ENCODE data around the gene SLIT3. TPM values are rescaled to one million over a fixed set of nuclear protein-coding genes. Genes with fewer than 3 reads are reported as not detected.

The SLIT3 gene
- total RNA-seq, 4 donors from 2014 or later = 6.8 to 23.1 (median 13.3) TPM

DNA sequence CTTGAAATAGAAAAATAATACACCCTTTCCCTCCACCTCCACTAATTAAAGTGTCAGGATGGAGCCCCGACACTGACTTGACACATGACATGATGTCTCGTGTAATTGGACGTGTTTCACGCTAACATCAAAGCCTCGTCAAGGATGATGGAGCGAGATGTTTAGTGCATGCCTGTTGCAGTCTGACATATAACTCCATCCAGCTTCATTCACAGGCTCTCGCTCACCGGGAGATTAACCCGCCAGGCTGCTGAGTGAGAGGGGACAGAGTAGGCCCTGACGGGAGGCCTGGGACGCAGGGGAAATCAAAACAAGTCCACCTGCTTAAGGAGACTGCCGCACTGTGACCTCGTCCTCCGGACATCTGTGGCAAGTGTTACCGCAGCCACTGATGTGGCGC, 263.5 kb downstream of the SLIT3 start:
- no peaks in the 10 kb centered on the region for H3K27me3 ChIP-seq
- TF ChIP-seq POLR2A (IDR thresholded peaks at IDR 0.05) = no peak
- TF ChIP-seq, protein P1, sequence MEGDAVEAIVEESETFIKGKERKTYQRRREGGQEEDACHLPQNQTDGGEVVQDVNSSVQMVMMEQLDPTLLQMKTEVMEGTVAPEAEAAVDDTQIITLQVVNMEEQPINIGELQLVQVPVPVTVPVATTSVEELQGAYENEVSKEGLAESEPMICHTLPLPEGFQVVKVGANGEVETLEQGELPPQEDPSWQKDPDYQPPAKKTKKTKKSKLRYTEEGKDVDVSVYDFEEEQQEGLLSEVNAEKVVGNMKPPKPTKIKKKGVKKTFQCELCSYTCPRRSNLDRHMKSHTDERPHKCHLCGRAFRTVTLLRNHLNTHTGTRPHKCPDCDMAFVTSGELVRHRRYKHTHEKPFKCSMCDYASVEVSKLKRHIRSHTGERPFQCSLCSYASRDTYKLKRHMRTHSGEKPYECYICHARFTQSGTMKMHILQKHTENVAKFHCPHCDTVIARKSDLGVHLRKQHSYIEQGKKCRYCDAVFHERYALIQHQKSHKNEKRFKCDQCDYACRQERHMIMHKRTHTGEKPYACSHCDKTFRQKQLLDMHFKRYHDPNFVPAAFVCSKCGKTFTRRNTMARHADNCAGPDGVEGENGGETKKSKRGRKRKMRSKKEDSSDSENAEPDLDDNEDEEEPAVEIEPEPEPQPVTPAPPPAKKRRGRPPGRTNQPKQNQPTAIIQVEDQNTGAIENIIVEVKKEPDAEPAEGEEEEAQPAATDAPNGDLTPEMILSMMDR (IDR thresholded peaks at IDR 0.05) = no peak
- H3K9me3 ChIP-seq = no peaks in the 10 kb centered on the region
- H3K27ac ChIP-seq = no peak overlapping the region
- DNase-seq = no peak
- H3K36me3 ChIP-seq = no peaks in the 10 kb centered on the region
- no peaks in the 10 kb centered on the region for H3K4me1 ChIP-seq
- no peak overlapping the region for H3K4me3 ChIP-seq

DNA sequence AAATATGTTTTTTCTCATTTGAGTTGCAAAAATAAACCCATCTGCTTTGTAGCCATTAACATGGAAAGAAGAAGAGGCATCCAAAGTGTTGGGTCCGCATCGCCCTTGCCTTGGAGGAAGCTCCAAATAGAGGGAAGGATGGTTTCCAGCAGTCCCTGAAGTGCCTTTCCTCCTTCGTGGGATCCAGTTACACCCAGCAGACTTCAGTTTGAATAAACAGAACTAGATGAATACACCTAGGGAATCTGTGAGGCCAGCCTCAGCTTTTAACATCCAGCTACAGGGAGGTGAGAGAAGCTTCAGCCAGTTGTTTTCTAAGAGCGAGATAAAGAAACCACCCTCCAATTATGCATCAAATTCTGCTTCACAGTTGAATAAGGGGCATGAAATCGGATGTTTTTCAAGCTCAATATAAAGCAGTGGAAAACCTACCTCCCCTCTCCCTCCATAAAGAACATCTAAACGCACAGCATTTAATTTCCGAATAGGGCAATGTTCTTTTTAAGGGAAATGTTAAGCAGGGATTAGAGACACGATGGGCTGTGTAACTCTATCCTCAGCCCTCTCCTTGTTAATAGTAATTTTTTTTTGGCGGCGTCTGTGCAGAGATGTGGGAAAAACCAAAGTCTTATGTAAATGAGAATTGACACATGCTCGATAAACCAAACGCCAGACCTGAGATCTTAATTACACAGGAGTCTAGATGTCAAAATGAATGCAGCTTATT, 264.7 kb downstream of the SLIT3 start:
- Histone ChIP-seq H3K4me3 (no peak overlapping the region), H3K4me1 (no peaks in the 10 kb centered on the region), H3K9me3 (no peaks in the 10 kb centered on the region), H3K27me3 (no peaks in the 10 kb centered on the region), H3K27ac (no peak overlapping the region), H3K36me3 (no peaks in the 10 kb centered on the region)
- TF ChIP-seq, protein P1 (IDR thresholded peaks at IDR 0.05) = no peak
- TF ChIP-seq POLR2A (IDR thresholded peaks at IDR 0.05) = no peak
- DNase-seq = no peak

DNA sequence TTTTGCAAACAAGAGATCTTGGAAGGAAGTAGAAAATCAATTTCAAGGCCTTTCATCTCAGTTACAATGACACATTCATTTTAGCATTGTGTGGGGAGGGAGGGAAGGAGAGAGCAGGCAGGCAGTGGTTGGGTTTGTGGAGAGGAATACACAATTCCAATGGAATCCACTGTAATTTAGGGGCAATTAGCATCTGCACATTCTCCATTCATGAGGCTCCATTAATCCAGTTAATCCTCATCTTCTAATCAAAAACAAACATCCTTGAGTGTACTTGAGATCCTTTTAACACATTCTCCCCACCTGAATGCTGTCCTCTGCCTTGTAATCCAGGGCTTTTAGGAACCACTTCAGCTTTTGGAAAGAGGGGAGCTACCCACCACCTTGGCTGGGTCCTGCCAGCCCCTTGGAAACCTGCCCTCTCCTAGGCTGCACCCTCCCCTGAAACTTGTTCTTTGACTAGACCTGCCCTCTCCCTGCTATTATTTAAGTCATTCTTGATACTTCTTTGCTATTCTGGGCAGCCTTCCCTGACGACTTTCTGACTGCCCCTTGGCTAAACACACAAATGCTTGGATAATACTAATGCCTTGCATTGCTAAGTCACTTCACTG, 271.2 kb downstream of the SLIT3 start:
- TF ChIP-seq, protein P1 (IDR thresholded peaks at IDR 0.05) = no peak
- TF ChIP-seq POLR2A (IDR thresholded peaks at IDR 0.05) = no peak
- Histone ChIP-seq H3K4me1 (no peaks in the 10 kb centered on the region), H3K27me3 (no peaks in the 10 kb centered on the region), H3K4me3 (no peak overlapping the region), H3K27ac (no peak overlapping the region), H3K9me3 (no peaks in the 10 kb centered on the region), H3K36me3 (no peaks in the 10 kb centered on the region)
- no peak for DNase-seq

DNA sequence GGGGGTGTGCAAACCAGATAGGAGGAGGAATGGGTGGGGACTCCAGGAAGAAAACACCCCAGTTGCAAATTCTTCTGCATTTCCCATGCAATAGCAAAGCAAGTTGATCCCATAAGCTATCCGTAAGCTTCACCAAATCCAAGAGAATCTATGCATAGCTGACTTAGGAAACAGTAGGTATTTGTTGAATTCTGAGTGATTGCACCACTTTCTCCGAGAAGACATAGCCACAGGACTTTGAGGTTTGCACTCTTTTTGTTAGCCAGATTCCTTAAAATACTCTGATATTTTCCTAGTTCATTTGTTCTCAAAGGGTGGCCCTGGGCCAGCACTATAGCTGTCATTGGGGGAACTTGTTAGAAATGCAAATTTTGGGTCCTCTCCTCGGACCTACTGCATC, 271.9 kb downstream of the SLIT3 start:
- no peak for DNase-seq
- Histone ChIP-seq H3K27ac (no peak overlapping the region), H3K4me3 (no peak overlapping the region), H3K36me3 (no peaks in the 10 kb centered on the region), H3K9me3 (no peaks in the 10 kb centered on the region), H3K27me3 (no peaks in the 10 kb centered on the region), H3K4me1 (no peaks in the 10 kb centered on the region)
- TF ChIP-seq POLR2A (IDR thresholded peaks at IDR 0.05) = no peak
- TF ChIP-seq, protein P1 (IDR thresholded peaks at IDR 0.05) = no peak

DNA sequence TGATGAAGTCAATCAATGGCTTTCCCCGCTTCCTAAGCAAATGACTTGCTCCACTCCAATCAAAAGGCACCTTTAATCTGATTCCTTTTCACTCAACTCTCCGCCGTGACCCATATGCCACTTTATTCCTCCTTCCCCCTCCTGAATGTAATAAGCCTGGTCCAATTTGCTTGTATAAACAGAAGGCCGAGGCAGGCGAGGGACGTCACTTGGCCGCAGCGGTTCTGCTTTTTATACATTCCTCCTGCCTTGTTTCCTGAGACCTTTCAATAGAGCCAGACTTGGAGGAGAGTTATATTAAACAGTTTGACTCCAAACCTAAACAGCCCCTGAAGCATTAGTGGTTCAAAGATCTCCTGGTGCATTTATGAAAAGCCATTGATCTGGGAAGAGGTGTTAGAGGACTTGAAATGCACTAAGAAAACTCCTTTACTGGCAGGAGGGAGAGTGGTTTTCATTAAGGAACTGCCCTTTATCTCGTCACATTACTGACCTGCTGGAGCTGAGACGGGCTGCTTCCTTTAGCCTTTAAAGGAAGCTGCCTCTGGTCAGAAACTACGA, 273.4 kb downstream of the SLIT3 start:
- DNase-seq = no peak
- Histone ChIP-seq H3K27me3 (no peaks in the 10 kb centered on the region), H3K9me3 (no peaks in the 10 kb centered on the region), H3K27ac (no peak overlapping the region), H3K4me1 (no peaks in the 10 kb centered on the region), H3K36me3 (no peaks in the 10 kb centered on the region), H3K4me3 (no peak overlapping the region)
- no peak for TF ChIP-seq POLR2A (IDR thresholded peaks at IDR 0.05)
- TF ChIP-seq, protein P1 (IDR thresholded peaks at IDR 0.05) = no peak

Data from Peyer's patch (tissue), 4 donors.